Keratinocyte (primary cell): ENCODE measurements around the gene PRKD2. TPM values are rescaled to one million over a fixed set of nuclear protein-coding genes. Genes with fewer than 3 reads are reported as not detected.

ENCODE experiments used
- DNase-seq: peaks from one replicate; pipeline ENCODE4 v3.0.0-alpha.2; 2011; ENCODE audit warnings: low read depth, missing footprints, low spot score
- FAIRE-seq: peaks from 2 replicates; lab custom pipeline; 2011; peaks lifted over from hg19 to GRCh38; lab: Jason Lieb, UNC
- H2AFZ ChIP-seq: 2 replicates; pipeline ENCODE4 v1.6.0; 2012; ENCODE audit warnings: low read length, control low read depth, inconsistent platforms; ENCODE audit not compliant: control insufficient read depth
- H3K27ac ChIP-seq: 2 replicates; pipeline ENCODE4 v1.5.1; 2011; ENCODE audit warnings: low read length; ENCODE audit not compliant: control insufficient read depth, insufficient read depth
- H3K27me3 ChIP-seq: 3 replicates; pipeline ENCODE4 v1.6.0; 2011; ENCODE audit warnings: low read length; ENCODE audit not compliant: control insufficient read depth, insufficient read depth; ENCODE audit errors: extremely low read depth
- H3K36me3 ChIP-seq, 2 experiments: 2 replicates in 1 of 2; 3 replicates in 1 of 2; pipeline ENCODE4 v1.5.1; 2011; ENCODE audit warnings: low read length in 2 of 2, mild to moderate bottlenecking in 1 of 2; ENCODE audit not compliant: control insufficient read depth in 2 of 2, insufficient read depth in 2 of 2; ENCODE audit errors: extremely low read depth in 1 of 2
- H3K4me1 ChIP-seq: 3 replicates; pipeline ENCODE4 v1.5.1; 2011; ENCODE audit warnings: low read length; ENCODE audit not compliant: control insufficient read depth, insufficient read depth; ENCODE audit errors: extremely low read depth
- H3K4me2 ChIP-seq: 3 replicates; pipeline ENCODE4 v1.6.0; 2011; ENCODE audit warnings: low read depth, low read length; ENCODE audit not compliant: control insufficient read depth, insufficient read depth; ENCODE audit errors: extremely low read depth
- H3K4me3 ChIP-seq, 3 experiments: fragments of 200-600 bp in 1 of 3; sonication (generic) in 1 of 3; 2 replicates in 2 of 3; 3 replicates in 1 of 3; pipeline ENCODE4 v1.5.1; 2011 to 2016; ENCODE audit warnings: low read length in 3 of 3, mild to moderate bottlenecking in 3 of 3, control low read depth in 2 of 3, inconsistent platforms in 1 of 3, low read depth in 1 of 3, mixed read lengths in 1 of 3, mixed run types in 1 of 3, moderate library complexity in 1 of 3; ENCODE audit not compliant: control insufficient read depth in 2 of 3, insufficient read depth in 2 of 3; ENCODE audit errors: extremely low read depth in 1 of 3
- H3K79me2 ChIP-seq: 2 replicates; pipeline ENCODE4 v1.6.0; 2012; ENCODE audit warnings: low read length; ENCODE audit not compliant: control insufficient read depth, insufficient read depth
- H3K9ac ChIP-seq: 3 replicates; pipeline ENCODE4 v1.6.0; 2011; ENCODE audit warnings: low read length; ENCODE audit not compliant: control insufficient read depth, insufficient read depth; ENCODE audit errors: extremely low read depth
- H3K9me1 ChIP-seq: 3 replicates; pipeline ENCODE4 v1.6.0; 2011; ENCODE audit warnings: low read length; ENCODE audit not compliant: control insufficient read depth, insufficient read depth; ENCODE audit errors: extremely low read depth
- H3K9me3 ChIP-seq: 2 replicates; pipeline ENCODE4 v1.5.1; 2012; ENCODE audit warnings: low read depth, low read length; ENCODE audit not compliant: control insufficient read depth
- H4K20me1 ChIP-seq: 3 replicates; pipeline ENCODE4 v1.6.0; 2011; ENCODE audit warnings: low read length; ENCODE audit not compliant: control insufficient read depth, insufficient read depth; ENCODE audit errors: extremely low read depth
- EZH2 ChIP-seq: IDR thresholded peaks from one replicate; pipeline ENCODE4 v1.6.1; 2012; ENCODE audit warnings: inconsistent platforms, mild to moderate bottlenecking, low read length, moderate library complexity
- dilution Hi-C: fragments of 300-500 bp; cut with MboI; formaldehyde crosslinking; loops from one replicate; pipeline ENCODE4 v1.7.0; 2020; ENCODE audit warnings: low sequenced_read_pairs; ENCODE audit not compliant: extremely low pct_ligation_motif_present
- polyA plus RNA-seq, 5 experiments: library from polyadenylated mRNA; depleted of rRNA in 3 of 5; stranded (reverse) in 3 of 5; stranded (forward) in 1 of 5; unstranded in 1 of 5; fragments of >200 nt; gene quantifications; 1 replicate in 1 of 5; 2 replicates in 3 of 5; 3 replicates in 1 of 5; pipeline versions ENCODE4 v1.2.1 to v1.2.3, GENCODE V29; 2011 to 2012; ENCODE audit warnings: missing spikeins in 2 of 5, low read depth in 1 of 5, low replicate concordance in 1 of 5
- TF ChIP-seq, protein P1 (sequence below), 3 experiments: IDR thresholded peaks in 1 of 3; conservative IDR thresholded peaks in 1 of 3; optimal IDR thresholded peaks in 1 of 3; 2 replicates in 2 of 3; 3 replicates in 1 of 3; pipeline versions ENCODE3 to v1.5.1; 2011; ENCODE audit warnings: low read length in 3 of 3, mild to moderate bottlenecking in 3 of 3, moderate library complexity in 2 of 3, control low read depth in 1 of 3, inconsistent platforms in 1 of 3; ENCODE audit not compliant: insufficient read depth in 2 of 3; ENCODE audit errors: extremely low read depth in 1 of 3

Gene PRKD2
- polyA plus RNA-seq, 1 donor (not counting 4 experiments of a cell fraction or from before 2014, with no cell fraction given) = 9.9 TPM

DNA sequence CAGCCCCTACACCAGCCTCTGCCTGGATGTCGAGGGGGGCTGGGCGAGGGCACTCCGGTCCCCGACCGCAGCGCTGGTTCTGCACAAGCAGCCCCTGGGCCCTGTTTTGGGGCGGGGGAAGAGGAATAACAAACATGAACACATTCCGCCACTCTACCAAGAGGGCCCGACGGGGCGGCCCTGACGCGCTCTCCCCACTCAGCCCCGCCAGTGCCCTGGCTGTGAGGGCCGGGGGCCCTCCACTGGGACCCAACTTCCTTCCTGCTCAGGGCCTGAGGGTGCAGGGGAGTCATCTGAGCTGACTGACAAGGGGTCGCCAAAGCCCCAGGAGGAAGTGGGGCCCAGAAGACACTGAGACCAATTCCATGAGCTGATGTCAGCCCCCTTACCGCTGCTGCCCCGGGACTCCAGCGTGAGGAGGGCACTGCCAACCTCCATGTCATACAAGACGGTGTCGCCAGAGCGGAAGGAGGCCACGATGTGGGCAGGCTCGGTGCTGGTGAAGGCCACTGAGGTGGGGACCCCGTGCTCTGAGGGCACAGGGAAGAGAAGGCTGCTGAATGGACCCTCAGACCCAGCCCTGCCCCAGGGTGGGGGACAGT, 5.6 kb upstream of the PRKD2 start:
- H3K4me2 ChIP-seq = no peak overlapping the region
- peaks cover 8% of the 10 kb centered on the region for H4K20me1 ChIP-seq
- H3K4me1 ChIP-seq = peaks cover 7% of the 10 kb centered on the region
- dilution Hi-C loops = no loop called here
- no peaks in the 10 kb centered on the region for H3K9me1 ChIP-seq
- no peak overlapping the region for H3K27ac ChIP-seq
- FAIRE-seq (no peak), DNase-seq (no peak)
- TF ChIP-seq EZH2 = no peak
- TF ChIP-seq, protein P1, sequence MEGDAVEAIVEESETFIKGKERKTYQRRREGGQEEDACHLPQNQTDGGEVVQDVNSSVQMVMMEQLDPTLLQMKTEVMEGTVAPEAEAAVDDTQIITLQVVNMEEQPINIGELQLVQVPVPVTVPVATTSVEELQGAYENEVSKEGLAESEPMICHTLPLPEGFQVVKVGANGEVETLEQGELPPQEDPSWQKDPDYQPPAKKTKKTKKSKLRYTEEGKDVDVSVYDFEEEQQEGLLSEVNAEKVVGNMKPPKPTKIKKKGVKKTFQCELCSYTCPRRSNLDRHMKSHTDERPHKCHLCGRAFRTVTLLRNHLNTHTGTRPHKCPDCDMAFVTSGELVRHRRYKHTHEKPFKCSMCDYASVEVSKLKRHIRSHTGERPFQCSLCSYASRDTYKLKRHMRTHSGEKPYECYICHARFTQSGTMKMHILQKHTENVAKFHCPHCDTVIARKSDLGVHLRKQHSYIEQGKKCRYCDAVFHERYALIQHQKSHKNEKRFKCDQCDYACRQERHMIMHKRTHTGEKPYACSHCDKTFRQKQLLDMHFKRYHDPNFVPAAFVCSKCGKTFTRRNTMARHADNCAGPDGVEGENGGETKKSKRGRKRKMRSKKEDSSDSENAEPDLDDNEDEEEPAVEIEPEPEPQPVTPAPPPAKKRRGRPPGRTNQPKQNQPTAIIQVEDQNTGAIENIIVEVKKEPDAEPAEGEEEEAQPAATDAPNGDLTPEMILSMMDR (optimal IDR thresholded peaks at IDR 0.05 in 1 of 3, IDR thresholded peaks at IDR 0.05 in 1 of 3, conservative IDR thresholded peaks at IDR 0.05 in 1 of 3; ENCODE audit: extremely low read depth in 1 of 3, insufficient read depth in 2 of 3, low read length in 3 of 3) = no peak
- no peak overlapping the region for H2AFZ ChIP-seq
- H3K36me3 ChIP-seq = peaks cover 54 to 64% of the 10 kb centered on the region in 2 experiments
- no peaks in the 10 kb centered on the region for H3K9me3 ChIP-seq
- H3K27me3 ChIP-seq = no peaks in the 10 kb centered on the region
- H3K9ac ChIP-seq = no peak overlapping the region
- peaks cover 6% of the 10 kb centered on the region for H3K79me2 ChIP-seq
- H3K4me3 ChIP-seq = no peak overlapping the region

DNA sequence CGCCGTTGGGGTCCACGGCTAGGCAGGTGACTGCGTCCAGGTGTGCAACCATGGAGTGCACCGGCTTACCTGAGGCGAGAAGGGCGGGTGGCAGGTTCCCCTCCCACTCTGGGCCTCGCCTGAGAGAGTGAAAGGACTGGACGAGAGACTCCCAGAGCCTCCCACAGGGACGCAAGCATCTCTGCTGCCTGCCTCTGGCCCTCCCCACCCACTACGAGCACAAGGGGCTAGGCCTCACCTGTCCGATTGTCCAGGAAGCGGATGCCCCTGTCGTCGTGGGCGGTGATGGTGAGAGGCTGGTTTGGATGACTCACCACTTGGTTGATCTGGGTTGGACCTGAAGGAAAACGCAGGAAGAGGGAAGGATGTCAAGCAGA, 5.1 kb upstream of the PRKD2 start:
- Histone ChIP-seq H3K4me3 (no peak overlapping the region), H3K9me1 (no peaks in the 10 kb centered on the region), H3K4me2 (no peak overlapping the region), H4K20me1 (peaks cover 5% of the 10 kb centered on the region), H3K27ac (no peak overlapping the region), H3K9ac (no peak overlapping the region), H3K27me3 (no peaks in the 10 kb centered on the region), H3K4me1 (peaks cover 7% of the 10 kb centered on the region), H3K36me3 (peaks cover 48 to 63% of the 10 kb centered on the region in 2 experiments), H2AFZ (no peak overlapping the region), H3K79me2 (peaks cover 6% of the 10 kb centered on the region), H3K9me3 (no peaks in the 10 kb centered on the region)
- dilution Hi-C loops = no loop called here
- DNase-seq (no peak), FAIRE-seq (no peak)
- no peak for TF ChIP-seq EZH2
- TF ChIP-seq, protein P1 (optimal IDR thresholded peaks at IDR 0.05 in 1 of 3, IDR thresholded peaks at IDR 0.05 in 1 of 3, conservative IDR thresholded peaks at IDR 0.05 in 1 of 3; ENCODE audit: extremely low read depth in 1 of 3, insufficient read depth in 2 of 3, low read length in 3 of 3) = no peak
